ENCODE data around the gene MRC1. TPM values are rescaled to one million over a fixed set of nuclear protein-coding genes. Genes with fewer than 3 reads are reported as not detected.

MRC1 gene
- total and polyA plus RNA-seq, 3 donors from 2014 or later, result 17.3 to 29.5 (median 20.4) TPM

DNA sequence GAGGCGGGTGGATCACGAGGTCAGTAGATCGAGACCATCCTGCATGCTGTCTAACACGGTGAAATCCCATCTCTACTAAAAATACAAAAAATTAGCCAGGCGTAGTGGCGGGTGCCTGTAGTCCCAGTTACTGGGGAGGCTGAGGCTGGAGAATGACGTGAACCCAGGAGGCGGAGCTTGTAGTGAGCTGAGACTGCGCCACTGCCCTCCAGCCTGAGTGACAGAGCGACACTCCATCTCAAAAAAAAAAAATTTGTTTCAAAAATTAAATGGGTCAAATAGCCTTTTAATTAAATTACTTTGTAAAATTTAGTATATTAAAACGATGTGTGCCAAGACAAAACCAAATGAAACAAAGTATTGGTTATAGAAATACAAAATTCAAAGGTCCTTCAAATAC lies 6.8 kb upstream of the MRC1 start:
- peak; percentile 54 for DNase-seq
- Histone ChIP-seq H3K36me3 (ENCODE audit: low read depth, missing control alignments) (no peaks in the 10 kb centered on the region), H3K27ac (peak overlapping the region in 1 of 2 donors; percentile 8), H3K4me1 (peaks cover 10% of the 10 kb centered on the region), H3K9me3 (no peaks in the 10 kb centered on the region), H3K27me3 (no peaks in the 10 kb centered on the region), H3K4me3 (no peak overlapping the region)
- intact Hi-C loops (cut with DNase I; ENCODE audit: low total_unique reads), result no loop called here
- 52 to 65% methylated on average over 11 of the region's 11 CpGs for WGBS, 2 donors
- no peak for TF ChIP-seq POLR2A (IDR thresholded peaks at IDR 0.05)
- TF ChIP-seq, protein P1, sequence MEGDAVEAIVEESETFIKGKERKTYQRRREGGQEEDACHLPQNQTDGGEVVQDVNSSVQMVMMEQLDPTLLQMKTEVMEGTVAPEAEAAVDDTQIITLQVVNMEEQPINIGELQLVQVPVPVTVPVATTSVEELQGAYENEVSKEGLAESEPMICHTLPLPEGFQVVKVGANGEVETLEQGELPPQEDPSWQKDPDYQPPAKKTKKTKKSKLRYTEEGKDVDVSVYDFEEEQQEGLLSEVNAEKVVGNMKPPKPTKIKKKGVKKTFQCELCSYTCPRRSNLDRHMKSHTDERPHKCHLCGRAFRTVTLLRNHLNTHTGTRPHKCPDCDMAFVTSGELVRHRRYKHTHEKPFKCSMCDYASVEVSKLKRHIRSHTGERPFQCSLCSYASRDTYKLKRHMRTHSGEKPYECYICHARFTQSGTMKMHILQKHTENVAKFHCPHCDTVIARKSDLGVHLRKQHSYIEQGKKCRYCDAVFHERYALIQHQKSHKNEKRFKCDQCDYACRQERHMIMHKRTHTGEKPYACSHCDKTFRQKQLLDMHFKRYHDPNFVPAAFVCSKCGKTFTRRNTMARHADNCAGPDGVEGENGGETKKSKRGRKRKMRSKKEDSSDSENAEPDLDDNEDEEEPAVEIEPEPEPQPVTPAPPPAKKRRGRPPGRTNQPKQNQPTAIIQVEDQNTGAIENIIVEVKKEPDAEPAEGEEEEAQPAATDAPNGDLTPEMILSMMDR (IDR thresholded peaks at IDR 0.05), result no peak

DNA sequence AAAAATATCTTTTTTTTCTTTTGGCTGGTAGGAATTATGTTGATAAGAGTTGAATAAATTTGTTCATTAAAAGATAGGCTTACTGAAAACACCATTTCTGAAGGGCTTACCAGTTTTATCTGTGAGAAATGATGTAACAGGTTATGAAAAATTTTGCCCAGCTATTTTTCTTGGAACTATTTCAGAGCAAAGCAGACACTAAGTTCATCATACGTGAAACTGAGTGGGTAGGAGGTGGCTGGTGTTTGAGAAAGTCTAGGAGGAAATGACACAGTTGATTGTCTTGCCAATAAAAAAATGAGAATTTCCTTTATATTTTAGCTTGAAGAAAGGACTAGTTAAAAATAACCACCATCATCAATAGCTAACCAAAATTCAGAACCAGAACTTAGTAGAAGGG lies 6.2 kb upstream of the MRC1 start:
- Histone ChIP-seq H3K36me3 (ENCODE audit: low read depth, missing control alignments) (no peaks in the 10 kb centered on the region), H3K27me3 (no peaks in the 10 kb centered on the region), H3K27ac (peak overlapping the region in 1 of 2 donors; percentile 8), H3K4me1 (peaks cover 10% of the 10 kb centered on the region), H3K9me3 (no peaks in the 10 kb centered on the region), H3K4me3 (no peak overlapping the region)
- intact Hi-C loops (cut with DNase I; ENCODE audit: low total_unique reads), result no loop called here
- 22 to 24% methylated on average over 1 of the region's 1 CpG for WGBS, 2 donors
- no peak for DNase-seq
- TF ChIP-seq, protein P1 (IDR thresholded peaks at IDR 0.05), result no peak
- no peak for TF ChIP-seq POLR2A (IDR thresholded peaks at IDR 0.05)

- DNase-seq, result no peak
- Histone ChIP-seq H3K4me3 (no peak overlapping the region), H3K36me3 (ENCODE audit: low read depth, missing control alignments) (no peaks in the 10 kb centered on the region), H3K27ac (no peak overlapping the region), H3K9me3 (no peaks in the 10 kb centered on the region), H3K4me1 (peaks cover 20% of the 10 kb centered on the region), H3K27me3 (no peaks in the 10 kb centered on the region)
- TF ChIP-seq, protein P1 (IDR thresholded peaks at IDR 0.05), result no peak
- TF ChIP-seq POLR2A (IDR thresholded peaks at IDR 0.05), result no peak
- WGBS, 2 donors, result 46 to 56% methylated on average over 3 of the region's 3 CpGs
- intact Hi-C loops (cut with DNase I; ENCODE audit: low total_unique reads), result no loop called here
Observed at GRCh38 chr10:17805330-17805729, 3.8 kb upstream of the MRC1 start.

GRCh38 chr10:17805921-17806577 lies 3.1 kb upstream of the MRC1 start:
- intact Hi-C loops (cut with DNase I; ENCODE audit: low total_unique reads), result no loop called here
- H3K27me3 ChIP-seq, result no peaks in the 10 kb centered on the region
- H3K27ac ChIP-seq, result no peak overlapping the region
- H3K9me3 ChIP-seq, result no peaks in the 10 kb centered on the region
- H3K36me3 ChIP-seq (ENCODE audit: low read depth, missing control alignments), result no peaks in the 10 kb centered on the region
- DNase-seq, result peak; percentile 64
- no peak overlapping the region for H3K4me3 ChIP-seq
- TF ChIP-seq, protein P1 (IDR thresholded peaks at IDR 0.05), result no peak
- TF ChIP-seq POLR2A (IDR thresholded peaks at IDR 0.05), result no peak
- peaks cover 20% of the 10 kb centered on the region for H3K4me1 ChIP-seq
- 65 to 71% methylated on average over 7 of the region's 7 CpGs for WGBS, 2 donors

Data from testis (tissue), 3 donors.